ENCODE data around the gene ITGA5.

ITGA5 gene

DNA sequence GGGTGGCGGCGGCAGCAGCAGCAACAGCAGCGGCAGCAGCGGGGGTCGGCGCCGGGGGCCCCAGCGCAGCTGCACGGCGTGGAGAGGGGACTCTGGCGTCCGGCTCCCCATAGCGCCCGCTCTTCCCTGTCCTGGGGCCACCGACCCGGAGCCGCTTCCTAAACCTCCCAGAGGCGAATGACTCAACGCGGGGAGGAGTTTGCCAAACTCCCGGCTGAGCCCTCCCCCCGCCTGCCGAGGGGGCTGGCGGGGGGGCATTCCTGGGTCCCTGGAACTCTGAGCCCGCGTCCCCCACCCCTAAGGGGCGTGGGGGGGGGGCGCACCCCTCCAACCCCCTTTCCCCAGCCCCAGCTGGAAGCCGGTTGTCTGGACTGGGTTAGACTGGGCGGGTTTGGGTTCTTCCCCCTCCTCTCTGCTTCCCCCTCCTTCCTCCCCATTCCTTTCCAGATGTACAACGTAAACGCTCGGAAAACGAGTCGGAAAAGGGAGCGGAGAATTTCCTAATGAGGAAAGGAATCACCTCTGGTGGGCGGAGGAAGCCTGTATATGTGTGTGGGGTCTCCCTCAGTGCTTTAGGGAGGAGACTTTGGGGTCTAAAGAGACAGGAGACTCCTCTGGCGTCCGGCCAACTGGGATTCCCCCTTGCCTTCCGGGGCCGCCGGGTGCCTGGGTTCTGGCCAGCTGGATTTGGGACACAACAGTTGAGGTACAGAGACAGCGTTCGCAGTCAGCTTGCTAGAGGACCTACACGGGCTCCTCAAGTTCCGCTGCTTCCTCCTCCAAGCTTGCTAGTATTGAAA, at the start of gene ITGA5:
Gene ITGA5 (minus strand): TSS at position 179 of the 800 bp plus-strand sequence. CDS start 68 bp downstream, at position 111.
- DNase-seq = no peak

DNA sequence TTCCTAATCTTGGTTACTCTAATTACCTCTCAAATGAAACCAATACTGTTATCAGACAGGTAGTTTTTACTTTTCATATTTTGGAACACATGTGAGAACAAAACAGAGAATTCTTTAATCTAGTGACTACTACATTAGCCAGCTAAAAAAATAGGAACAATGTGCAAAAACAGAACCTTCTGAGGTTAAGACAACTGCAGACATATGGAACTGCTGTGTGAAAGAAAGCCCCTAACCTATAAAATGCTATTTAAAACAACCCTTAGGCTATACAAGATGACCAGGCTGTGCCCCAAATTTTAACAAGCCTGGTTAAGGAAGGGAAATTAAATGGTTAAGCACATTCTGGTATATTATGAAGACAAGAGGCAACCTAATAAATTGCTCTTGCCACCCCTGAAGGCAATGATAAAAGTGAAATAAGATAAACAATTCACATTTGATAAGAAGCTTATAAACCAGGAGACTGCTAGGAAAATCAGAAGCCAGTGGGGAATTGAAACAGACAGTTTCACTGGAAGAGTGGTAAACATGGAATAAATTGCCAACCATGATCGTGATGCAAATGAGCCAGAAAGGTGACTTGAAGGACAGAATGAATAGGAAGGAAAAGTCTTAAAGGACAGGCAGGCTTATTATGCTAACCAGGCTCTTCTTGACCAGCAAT, 46.9 kb upstream of the ITGA5 start:
- no peak for DNase-seq

DNA sequence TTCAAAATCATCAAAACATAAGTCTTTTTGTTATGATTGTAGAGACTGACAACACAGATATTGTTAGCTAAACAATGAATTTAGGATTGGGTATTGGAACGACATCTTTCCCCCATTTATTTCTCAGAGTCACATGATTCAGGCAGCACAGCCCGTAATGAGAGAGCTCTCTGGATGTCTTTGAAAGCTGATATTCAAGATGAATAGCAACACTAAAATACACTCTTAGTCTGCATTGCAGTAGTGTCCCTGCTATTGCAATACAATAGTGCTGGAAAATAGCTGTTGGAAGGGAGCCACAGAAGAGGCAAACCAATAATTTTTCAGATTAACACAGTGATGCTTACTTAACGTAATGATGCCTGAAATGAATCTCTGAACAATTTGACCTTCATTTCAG, 44.4 kb upstream of the ITGA5 start:
- no peak for DNase-seq

DNA sequence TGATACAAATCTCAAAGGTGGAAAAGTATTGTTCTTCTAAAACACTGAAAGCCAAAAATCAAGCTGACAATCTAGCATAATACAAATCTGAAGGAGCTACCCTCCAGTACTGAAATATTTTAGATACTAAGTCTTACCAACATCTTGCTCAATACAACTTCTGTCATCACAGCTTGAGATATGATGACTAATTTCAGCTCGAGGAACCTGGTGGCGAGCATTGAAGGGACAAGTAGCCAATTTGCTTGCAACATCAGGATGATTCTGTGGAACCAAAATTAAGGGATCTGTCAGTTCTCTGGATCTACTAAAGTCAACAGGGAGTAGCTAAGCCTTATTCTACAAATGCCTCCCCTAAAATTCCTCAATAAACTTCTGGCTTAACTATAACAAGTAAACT, 44.0 kb upstream of the ITGA5 start:
- no peak for DNase-seq

- no peak for DNase-seq
These were observed 41.4 kb upstream of the ITGA5 start for GRCh38 chr12:54460317-54460923.

DNA sequence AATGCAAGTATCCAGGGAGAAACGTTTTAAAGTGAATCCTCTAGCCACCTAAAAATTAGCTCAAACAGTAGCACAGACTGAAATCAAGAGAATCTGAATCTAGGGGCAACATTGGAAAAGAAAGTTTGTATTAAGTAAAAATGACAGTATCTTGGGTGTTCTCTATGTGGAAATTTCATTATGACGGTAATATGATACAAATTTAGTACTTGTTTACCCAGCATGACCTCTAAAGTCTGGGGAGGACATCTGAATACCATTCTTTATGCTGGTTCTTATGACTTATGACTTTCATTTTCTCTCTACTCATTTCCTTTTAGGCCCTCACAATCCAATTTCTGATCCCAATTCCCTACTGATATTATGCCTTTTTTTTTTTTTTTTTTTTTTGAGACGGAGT, 40.3 kb upstream of the ITGA5 start:
- DNase-seq = no peak

DNA sequence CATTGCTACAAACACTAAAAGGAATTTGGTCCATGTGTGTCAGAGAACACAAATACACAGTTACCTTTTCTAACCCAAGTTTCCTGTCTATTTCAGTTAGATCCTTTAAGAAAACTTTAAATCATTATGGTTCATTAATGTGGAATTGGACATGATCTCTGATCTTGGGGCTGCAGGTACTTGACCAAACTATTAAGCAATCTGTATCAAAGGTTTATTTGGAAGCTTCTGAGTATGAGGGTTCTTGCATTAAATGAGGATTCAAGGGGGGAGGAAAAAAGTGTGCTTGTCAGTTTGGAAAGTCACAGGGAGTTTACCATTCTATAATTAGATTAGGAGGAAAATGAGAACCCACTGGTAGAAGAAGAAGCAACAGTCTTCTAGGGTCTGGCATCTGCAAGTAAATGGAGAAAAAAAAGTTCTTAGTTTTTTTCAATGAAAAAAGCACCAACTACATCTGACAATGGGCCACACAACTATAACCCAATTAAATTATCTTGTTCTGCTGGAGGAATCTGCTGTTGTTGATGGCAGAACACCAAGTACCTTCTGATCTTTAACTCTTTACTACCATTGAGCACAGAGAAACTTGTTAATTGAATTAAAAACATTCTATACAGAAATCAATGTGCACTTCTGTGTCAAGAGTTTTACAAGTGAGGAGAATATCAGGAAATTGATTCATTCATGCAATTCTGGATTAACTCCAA, 36.8 kb upstream of the ITGA5 start:
- DNase-seq = no peak

DNA sequence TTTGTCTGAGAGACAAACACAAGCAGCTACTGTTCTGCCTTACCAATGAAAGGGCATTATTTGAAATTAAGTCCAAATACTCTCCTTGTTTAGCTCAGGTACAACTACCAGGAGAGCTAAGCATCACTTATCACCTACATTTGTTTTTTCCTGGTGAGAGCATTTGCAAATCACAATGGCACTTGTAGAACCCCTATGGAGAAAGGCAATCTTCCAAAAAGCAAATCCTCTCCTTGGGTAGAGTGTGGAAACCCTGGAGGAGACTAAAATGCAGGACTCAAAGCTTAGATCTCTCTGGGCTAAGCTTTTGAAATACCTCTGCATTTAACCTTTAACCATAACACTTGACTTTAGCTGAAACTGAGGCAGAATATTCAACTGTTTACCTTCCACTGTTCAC, 33.6 kb upstream of the ITGA5 start:
- DNase-seq = no peak

DNA sequence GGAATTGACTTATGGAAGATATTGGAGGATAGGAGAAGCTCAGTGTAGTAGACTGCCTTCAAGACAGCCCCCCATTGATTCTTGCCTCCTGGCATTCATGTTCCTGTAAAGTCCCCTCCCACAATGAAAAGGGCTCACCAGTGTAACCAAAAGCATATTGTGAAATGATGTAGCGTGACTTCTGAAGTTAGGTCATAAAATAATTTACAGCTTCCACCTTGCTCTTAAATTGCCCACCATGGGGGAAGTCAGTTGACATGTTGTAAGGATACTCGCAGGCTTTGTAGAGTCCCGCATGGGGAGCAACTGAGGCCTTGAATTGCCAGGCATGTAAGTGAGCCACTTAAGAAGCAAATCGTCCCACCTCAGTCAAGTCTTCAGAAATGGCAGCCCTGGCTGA, 29.3 kb upstream of the ITGA5 start:
- DNase-seq = no peak

DNA sequence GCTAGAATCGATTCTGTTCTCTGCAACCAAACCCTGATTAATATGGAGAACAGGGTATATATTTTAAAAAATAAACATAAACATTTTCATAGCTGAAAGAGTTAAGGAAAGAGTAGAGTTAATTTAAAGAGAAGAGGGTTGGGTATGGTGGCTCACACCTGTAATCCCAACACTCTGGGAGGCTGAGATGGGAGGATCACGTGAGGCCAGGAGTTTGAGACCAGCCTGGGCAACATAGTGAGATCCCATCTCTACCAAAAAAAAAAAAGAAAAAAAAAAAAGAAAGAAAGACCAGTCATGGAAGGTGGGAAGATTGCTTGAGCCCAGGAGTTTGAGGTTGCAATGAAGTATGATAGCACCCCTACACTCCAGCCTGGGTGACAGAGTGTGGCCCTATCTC, 28.9 kb upstream of the ITGA5 start:
- no peak for DNase-seq

GRCh38 chr12:54444206-54444605, 25.1 kb upstream of the ITGA5 start:
- DNase-seq = no peak

DNA sequence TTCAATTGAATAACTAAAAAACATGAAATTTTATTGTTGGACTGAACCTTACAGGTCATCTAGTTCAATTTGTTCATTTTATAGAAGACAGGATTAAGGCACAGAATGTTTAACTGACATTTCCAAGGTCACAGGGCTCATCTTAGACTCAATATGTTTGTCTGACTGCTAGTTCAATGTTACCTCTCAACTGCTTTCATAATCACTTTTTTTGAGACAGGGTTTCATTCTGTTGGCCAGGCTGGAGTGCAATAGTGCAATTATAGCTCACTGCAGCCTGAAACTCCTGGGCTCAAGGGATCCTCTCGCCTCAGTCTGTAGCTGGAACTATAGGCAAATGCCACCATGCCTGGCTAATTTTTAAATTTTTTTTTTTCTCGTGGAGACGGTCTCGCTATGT, 24.4 kb upstream of the ITGA5 start:
- no peak for DNase-seq

DNA sequence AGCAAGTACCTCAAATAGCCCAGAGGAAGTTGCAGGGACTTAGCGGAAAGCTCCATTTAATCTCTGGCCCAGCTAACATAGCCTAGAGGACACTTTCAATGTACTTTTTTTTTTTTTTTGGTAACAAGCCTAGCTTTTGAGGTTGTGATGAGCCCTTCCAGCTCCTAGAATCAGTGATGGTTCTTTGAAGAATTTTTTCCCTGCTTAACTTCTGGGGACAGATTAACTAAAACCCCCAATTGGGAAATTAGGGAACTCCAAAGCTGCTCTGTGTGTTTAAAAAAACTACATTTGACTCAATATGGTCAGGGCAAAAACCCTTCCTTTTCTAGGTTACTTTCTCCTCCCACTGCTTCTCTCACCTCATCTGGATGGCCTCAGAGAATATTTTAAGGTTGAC, 23.9 kb upstream of the ITGA5 start:
- DNase-seq = no peak

DNA sequence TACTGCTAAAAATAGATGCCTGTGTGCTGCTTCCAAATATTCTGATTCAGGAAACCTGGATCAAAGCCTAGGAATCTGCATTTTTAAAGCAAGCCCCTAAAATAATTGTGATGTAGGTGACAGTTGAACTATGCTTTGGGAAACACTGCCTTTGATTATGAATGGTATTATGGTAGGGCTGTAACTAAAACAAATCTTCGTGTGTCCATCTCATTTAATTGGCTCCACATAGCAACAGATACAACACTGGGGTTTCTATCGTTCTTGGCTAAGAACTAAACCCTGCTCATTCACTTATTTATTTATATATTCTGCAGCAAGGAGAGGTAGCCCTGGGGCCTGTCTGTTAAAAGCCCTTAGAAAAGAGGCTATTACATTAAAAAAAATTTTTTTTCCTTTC, 23.0 kb upstream of the ITGA5 start:
- no peak for DNase-seq

- peak; percentile 38 for DNase-seq
These were observed 20.6 kb upstream of the ITGA5 start for GRCh38 chr12:54439521-54440255.

- DNase-seq = no peak
These were observed 20.0 kb upstream of the ITGA5 start for GRCh38 chr12:54439096-54439495.

GRCh38 chr12:54438517-54438916, 19.5 kb upstream of the ITGA5 start:
- DNase-seq = no peak

- no peak for DNase-seq
These were observed 18.6 kb upstream of the ITGA5 start for GRCh38 chr12:54437697-54438096.

GRCh38 chr12:54437243-54437642, 18.2 kb upstream of the ITGA5 start:
- no peak for DNase-seq

- no peak for DNase-seq
These were observed 13.7 kb upstream of the ITGA5 start for GRCh38 chr12:54432815-54433164.

DNA sequence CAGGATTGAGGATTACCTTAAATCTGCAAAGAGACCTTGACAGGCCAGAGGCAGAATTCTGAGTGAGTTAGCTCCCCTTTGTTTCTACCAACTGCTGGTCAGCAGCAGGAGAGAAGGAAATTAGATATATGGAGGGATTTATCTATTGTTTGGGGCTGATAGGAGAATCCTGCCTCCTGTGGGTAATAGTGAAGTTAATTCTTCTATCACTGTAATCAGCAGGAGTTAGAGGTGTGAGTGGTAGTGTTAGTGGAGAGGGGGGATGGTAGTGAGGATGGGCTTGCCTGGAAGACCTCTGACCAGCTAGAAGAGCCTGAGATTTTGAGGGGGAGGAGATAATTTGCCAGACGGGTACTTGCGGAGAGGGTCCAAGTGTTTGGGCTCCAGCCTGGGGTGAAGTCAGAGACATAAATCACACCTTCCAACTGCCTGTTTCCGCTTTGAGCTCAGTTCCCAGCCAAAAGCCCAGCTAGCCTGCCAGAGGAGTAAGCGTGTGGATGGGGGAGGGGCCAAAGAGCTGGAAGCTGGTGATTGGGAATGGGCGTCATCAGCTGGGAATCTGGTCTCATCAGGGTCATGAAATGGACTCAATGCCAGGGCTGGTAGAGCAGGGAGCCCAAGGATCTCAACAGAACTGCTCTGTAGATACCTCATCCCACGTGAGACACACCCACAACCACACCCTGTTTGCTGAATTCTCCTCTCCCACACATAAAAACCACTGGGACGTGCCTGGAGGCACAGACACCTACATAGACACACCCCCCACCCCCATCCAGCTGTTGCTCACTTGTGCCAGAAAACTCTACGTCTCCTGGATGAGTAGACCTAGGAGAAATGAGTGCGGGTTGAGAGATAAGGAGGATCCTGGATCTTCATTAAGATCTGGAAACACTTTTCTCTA, 13.1 kb upstream of the ITGA5 start:
- no peak for DNase-seq
